Measurements from ENCODE around the gene LONRF2. TPM values are rescaled to one million over a fixed set of nuclear protein-coding genes. Genes with fewer than 3 reads are reported as not detected.

The LONRF2 gene
- total RNA-seq, 1 experiment from 2014 or later = 2.7 TPM

DNA sequence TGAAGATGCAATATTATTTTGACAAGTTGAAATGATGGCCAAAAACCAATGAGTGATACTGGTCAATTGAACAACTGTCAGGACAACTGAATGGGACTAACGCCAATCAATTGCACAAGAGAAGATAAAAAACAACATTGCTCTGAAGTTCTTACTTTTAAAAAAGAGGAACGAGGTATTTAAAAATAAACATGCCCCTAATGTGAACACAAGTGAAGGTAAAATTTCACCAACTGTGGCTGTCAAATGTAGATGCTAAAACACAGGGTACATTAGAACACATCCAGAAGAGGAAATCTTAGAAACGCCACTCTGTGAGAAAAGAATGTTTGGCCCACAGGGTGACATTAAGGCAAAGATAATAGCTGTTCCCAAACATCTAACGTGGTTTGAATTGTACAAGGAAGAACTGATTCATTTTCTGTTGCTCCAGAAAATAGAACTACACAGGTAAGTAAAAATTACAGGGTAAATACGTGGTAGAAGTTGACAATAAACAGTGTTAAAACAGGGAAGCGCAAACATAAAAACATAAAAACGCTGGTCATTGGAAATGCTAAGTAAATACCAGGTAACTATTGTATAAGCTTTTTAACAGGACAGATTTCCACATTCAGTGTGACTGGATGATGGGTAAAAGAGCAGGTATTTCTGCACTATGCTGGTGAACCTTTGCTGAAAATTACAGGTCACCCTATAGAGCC is 20.3 kb downstream of the LONRF2 start:
- Histone ChIP-seq H2BK20ac (ENCODE audit: low read depth, low read length, poor library complexity, severe bottlenecking) (no peak overlapping the region), H4K20me1 (ENCODE audit: control insufficient read depth, insufficient read depth, insufficient read length) (no peaks in the 10 kb centered on the region), H2BK5ac (ENCODE audit: insufficient read length, low read length) (no peak overlapping the region), H3K27me3 (ENCODE audit: insufficient read depth, low read length) (no peaks in the 10 kb centered on the region), H3T11ph (ENCODE audit: low read length) (no peak overlapping the region), H3K79me1 (ENCODE audit: insufficient read depth, low read depth, low read length, poor library complexity, severe bottlenecking) (no peaks in the 10 kb centered on the region), H3K23me2 (ENCODE audit: insufficient read length, low read depth, low read length, poor library complexity, severe bottlenecking) (no peaks in the 10 kb centered on the region), H3K79me2 (ENCODE audit: insufficient read depth, low read length) (no peaks in the 10 kb centered on the region), H4K8ac (replicated peaks; ENCODE audit: insufficient read length, low read depth, low read length) (no peak overlapping the region), H3K4me2 (ENCODE audit: insufficient read depth, insufficient read length, low read length) (no peak overlapping the region), H4K91ac (ENCODE audit: insufficient read length, low read depth, low read length) (no peak overlapping the region), H3K27ac (ENCODE audit: insufficient read length, low read depth, low read length) (no peak overlapping the region), H3K56ac (ENCODE audit: insufficient read length, low read depth, low read length) (no peak overlapping the region), H3K9me3 (ENCODE audit: control insufficient read depth, low read depth, low read length) (no peaks in the 10 kb centered on the region), H2BK15ac (ENCODE audit: low read depth, low read length) (no peak overlapping the region), H3K9ac (ENCODE audit: extremely low read depth, insufficient read length, low read length) (no peak overlapping the region), H2AK5ac (ENCODE audit: insufficient read length, low read length) (no peak overlapping the region), H2AFZ (ENCODE audit: low read length) (no peak overlapping the region), H4K5ac (ENCODE audit: insufficient read length, low read depth, low read length) (no peak overlapping the region), H3K18ac (ENCODE audit: insufficient read length, low read depth, low read length) (no peak overlapping the region), H2BK120ac (ENCODE audit: low read depth, low read length, poor library complexity, severe bottlenecking) (no peak overlapping the region), H3K23ac (ENCODE audit: insufficient read length, low read depth, low read length) (no peak overlapping the region), H3K4ac (ENCODE audit: low read depth, low read length) (no peak overlapping the region), H3K4me1 (ENCODE audit: insufficient read depth, low read length) (no peaks in the 10 kb centered on the region), H2BK12ac (ENCODE audit: insufficient read length, low read depth, low read length) (no peak overlapping the region), H3K14ac (ENCODE audit: insufficient read depth, low read length) (no peak overlapping the region)
- peaks cover 10 to 15% of the 10 kb centered on the region in 2 experiments for H3K9me3 Mint-ChIP-seq
- H3K36me3 Mint-ChIP-seq (ENCODE audit: insufficient read depth in 1 of 3, low read depth in 3 of 3) = peaks cover 6 to 18% (median 9%) of the 10 kb centered on the region in 3 experiments; a peak in 6 of 7 replicates
- TF ChIP-seq CTCF (conservative IDR thresholded peaks at IDR 0.05) = no peak
- no peak overlapping the region for H3K27ac Mint-ChIP-seq
- no CpG with 5 or more reads among the region's 7 CpGs for WGBS (ENCODE audit: extremely low coverage, insufficient read length, low lambda C conversion rate)
- DNase-seq = no peak
- no peaks in the 10 kb centered on the region for H3K27me3 Mint-ChIP-seq (ENCODE audit: low read depth)
- H3K4me1 Mint-ChIP-seq = no peaks in the 10 kb centered on the region
- H3K4me3 Mint-ChIP-seq = no peak overlapping the region

All from H9 (cell line).